Colonic mucosa (tissue), 4 donors: Measurements from ENCODE around the gene SEMA4G. TPM values are rescaled to one million over a fixed set of nuclear protein-coding genes. Genes with fewer than 3 reads are reported as not detected.
A peak's percentile ranks its signal among the peaks of the same experiment; 100 is the strongest.

Experiments
- DNase-seq: peaks from one replicate; pipeline ENCODE4 v3.0.0-alpha.2; 2020
- H3K27ac ChIP-seq: fragments of 200-600 bp; one replicate; pipeline ENCODE4 v1.8.0; 2021
- H3K27me3 ChIP-seq: fragments of 200-600 bp; one replicate; pipeline ENCODE4 v1.8.0; 2021
- H3K36me3 ChIP-seq: fragments of 200-600 bp; one replicate; pipeline ENCODE4 v1.8.0; 2021
- H3K4me1 ChIP-seq: fragments of 200-600 bp; one replicate; pipeline ENCODE4 v1.8.0; 2021; ENCODE audit warnings: mild to moderate bottlenecking
- H3K4me3 ChIP-seq: fragments of 200-600 bp; one replicate; pipeline ENCODE4 v1.8.0; 2021
- H3K9ac ChIP-seq, 2 donors: one replicate each; pipeline ENCODE4 v1.7.0; 2013; ENCODE audit warnings: control low read depth in 2 of 2, low read depth in 2 of 2, low read length in 2 of 2
- H3K9me3 ChIP-seq: fragments of 200-600 bp; one replicate; pipeline ENCODE4 v1.8.0; 2021
- CTCF ChIP-seq: fragments of 200-600 bp; IDR thresholded peaks from one replicate; pipeline ENCODE4 v1.8.0; 2022; ENCODE audit warnings: antibody characterized with exemption, mild to moderate bottlenecking
- intact Hi-C: fragments of 100-400 bp; cut with DNase I; formaldehyde crosslinking; loops from one replicate; pipeline ENCODE4 v1.14.1; 2022
- microRNA-seq: library from miRNA; unstranded; fragments of <30 nt; microRNA quantifications from one replicate; pipeline ENCODE4, GENCODE V29; 2019
- total RNA-seq, 2 donors: library from RNA; stranded (reverse); fragmentation: NEBNext Ultra II Directional in 1 of 2; extraction: Animal tissue kit (Norgen Biotek cat#: 25700) in 1 of 2; gene quantifications; one replicate each; pipeline ENCODE4 v1.2.1, GENCODE V29; 2021
- donor health status: healthy.
- donor health status: DM: no; HTN: no; CAD: no.
- donor health status: DM: no; HTN: no; CAD: no.

SEMA4G gene
- total RNA-seq, 2 donors from 2014 or later, result 113 to 133 TPM

- Histone ChIP-seq H3K9me3 (no peaks in the 10 kb centered on the region), H3K36me3 (no peaks in the 10 kb centered on the region), H3K27me3 (peaks cover 5% of the 10 kb centered on the region), H3K4me3 (no peak overlapping the region), H3K4me1 (no peaks in the 10 kb centered on the region), H3K9ac (no peak overlapping the region), H3K27ac (no peak overlapping the region)
- no peak for TF ChIP-seq CTCF
- intact Hi-C loops, result no loop called here
- DNase-seq, result no peak
Observed at GRCh38 chr10:101014966-101015581, 45.8 kb downstream of the SEMA4G start.

GRCh38 chr10:101015582-101015973, 46.3 kb downstream of the SEMA4G start:
- intact Hi-C loops, result no loop called here
- no peaks in the 10 kb centered on the region for H3K36me3 ChIP-seq
- H3K27ac ChIP-seq, result no peak overlapping the region
- peaks cover 5% of the 10 kb centered on the region for H3K27me3 ChIP-seq
- H3K4me1 ChIP-seq, result no peaks in the 10 kb centered on the region
- no peak overlapping the region for H3K9ac ChIP-seq
- no peak for TF ChIP-seq CTCF
- H3K9me3 ChIP-seq, result no peaks in the 10 kb centered on the region
- no peak overlapping the region for H3K4me3 ChIP-seq
- no peak for DNase-seq

- peaks cover 5% of the 10 kb centered on the region for H3K27me3 ChIP-seq
- H3K27ac ChIP-seq, result no peak overlapping the region
- H3K9me3 ChIP-seq, result no peaks in the 10 kb centered on the region
- no peak for DNase-seq
- intact Hi-C loops, result no loop called here
- H3K9ac ChIP-seq, result no peak overlapping the region
- no peaks in the 10 kb centered on the region for H3K4me1 ChIP-seq
- no peak overlapping the region for H3K4me3 ChIP-seq
- no peaks in the 10 kb centered on the region for H3K36me3 ChIP-seq
- no peak for TF ChIP-seq CTCF
Observed at GRCh38 chr10:101016814-101017213, 47.5 kb downstream of the SEMA4G start.

- intact Hi-C loops, result no loop called here
Observed at GRCh38 chr10:101018118-101018599, 48.9 kb downstream of the SEMA4G start.

GRCh38 chr10:101018600-101019439, 49.5 kb downstream of the SEMA4G start:
- H3K36me3 ChIP-seq, result no peaks in the 10 kb centered on the region
- H3K9ac ChIP-seq, result no peak overlapping the region
- peak; percentile 87 for DNase-seq
- no peak overlapping the region for H3K4me3 ChIP-seq
- peak; percentile 67 for TF ChIP-seq CTCF
- H3K27ac ChIP-seq, result no peak overlapping the region
- no peaks in the 10 kb centered on the region for H3K4me1 ChIP-seq
- no peaks in the 10 kb centered on the region for H3K9me3 ChIP-seq
- intact Hi-C loops, result no loop called here
- peaks cover 5% of the 10 kb centered on the region for H3K27me3 ChIP-seq

More at GRCh38 chr10:101018118-101018599, 48.9 kb downstream of the SEMA4G start:
- no peaks in the 10 kb centered on the region for H3K4me1 ChIP-seq
- H3K27me3 ChIP-seq, result peaks cover 5% of the 10 kb centered on the region
- no peak overlapping the region for H3K9ac ChIP-seq
- no peak for TF ChIP-seq CTCF
- no peak for DNase-seq
- H3K9me3 ChIP-seq, result no peaks in the 10 kb centered on the region
- H3K36me3 ChIP-seq, result no peaks in the 10 kb centered on the region
- no peak overlapping the region for H3K4me3 ChIP-seq
- no peak overlapping the region for H3K27ac ChIP-seq

Small RNAs within 50 kb of the gene (microRNA-seq; reads per million reads assigned to microRNA genes)
- not detected for gene MIR608

Other genes with a start within 250 kb of the SEMA4G start
- under 1 TPM in 1 of 2 donors, not detected in 1; 0.15 TPM for gene PAX2, start 223.9 kb upstream of the SEMA4G start, total RNA-seq
- 10 to 100 TPM; 15.1 to 21.9 TPM for gene SLF2, start 56.5 kb upstream of the SEMA4G start, total RNA-seq
- 100 to 1,000 TPM in 1 of 2 donors, 10 to 100 TPM in 1; 71.5 to 105 TPM for gene MRPL43, start 18.0 kb downstream of the SEMA4G start, total RNA-seq
- 10 to 100 TPM in 1 of 2 donors, 1 to 10 TPM in 1; 4.6 to 11.4 TPM for gene TWNK, start 18.0 kb downstream of the SEMA4G start, total RNA-seq
- gene LZTS2, start 30.3 kb downstream of the SEMA4G start, total RNA-seq, result 10 to 100 TPM; 30.8 to 36.5 TPM
- under 1 TPM; 0.19 to 0.42 TPM for gene PDZD7, start 61.6 kb downstream of the SEMA4G start, total RNA-seq
- 10 to 100 TPM in 1 of 2 donors, 1 to 10 TPM in 1; 8.8 to 18.1 TPM for gene SFXN3, start 61.7 kb downstream of the SEMA4G start, total RNA-seq
- 10 to 100 TPM; 11.5 to 32.4 TPM for gene KAZALD1, start 92.5 kb downstream of the SEMA4G start, total RNA-seq
- under 1 TPM; 0.21 to 0.52 TPM for gene TLX1, start 161.8 kb downstream of the SEMA4G start, total RNA-seq